HUES64 (cell line): Measurements from ENCODE around the gene LTB4R2.

Experiments
- H3K27ac ChIP-seq: 2 replicates; pipeline ENCODE4 v1.7.0; 2013; ENCODE audit warnings: low read depth, low read length, inconsistent platforms
- H3K27me3 ChIP-seq: 2 replicates; pipeline ENCODE4 v1.6.1; 2013; ENCODE audit warnings: mild to moderate bottlenecking, low read length; ENCODE audit not compliant: insufficient read depth
- H3K36me3 ChIP-seq: 2 replicates; pipeline ENCODE4 v1.6.1; 2013; ENCODE audit warnings: mild to moderate bottlenecking, low read length; ENCODE audit not compliant: insufficient read depth
- H3K4me1 ChIP-seq: 2 replicates; pipeline ENCODE4 v1.6.1; 2013; ENCODE audit warnings: mild to moderate bottlenecking, low read length, moderate library complexity; ENCODE audit not compliant: insufficient read depth
- H3K4me3 ChIP-seq: 2 replicates; pipeline ENCODE4 v1.5.1; 2013; ENCODE audit warnings: mild to moderate bottlenecking, low read length, moderate library complexity
- H3K9ac ChIP-seq: 2 replicates; pipeline ENCODE4 v1.6.1; 2013; ENCODE audit warnings: mild to moderate bottlenecking, low read depth, low read length
- H3K9me3 ChIP-seq: 2 replicates; pipeline ENCODE4 v1.6.1; 2013; ENCODE audit warnings: low read depth, low read length; ENCODE audit not compliant: insufficient read depth
- WGBS: fragments of 150-250, 120-280 bp; methylation state at CpG from one replicate; pipeline ENCODE4 v1.1.7; 2013; ENCODE audit warnings: missing lambda C conversion rate; 5-methylcytosine and 5-hydroxymethylcytosine counted together

Gene LTB4R2

GRCh38 chr14:24268225-24268624, 41.7 kb upstream of the LTB4R2 start:
- Histone ChIP-seq H3K4me1 (no peaks in the 10 kb centered on the region), H3K9me3 (no peaks in the 10 kb centered on the region), H3K27me3 (no peaks in the 10 kb centered on the region), H3K36me3 (peaks cover 11% of the 10 kb centered on the region; the same call in 1 of the 2 replicates), H3K9ac (no peak overlapping the region), H3K27ac (no peak overlapping the region), H3K4me3 (no peak overlapping the region)
- WGBS = 93% methylated on average over 9 of the region's 9 CpGs

- no peak overlapping the region for H3K27ac ChIP-seq
- H3K9ac ChIP-seq = no peak overlapping the region
- H3K4me3 ChIP-seq = no peak overlapping the region
- H3K4me1 ChIP-seq = no peaks in the 10 kb centered on the region
- no peaks in the 10 kb centered on the region for H3K27me3 ChIP-seq
- WGBS = 95% methylated on average over 8 of the region's 8 CpGs
- no peaks in the 10 kb centered on the region for H3K9me3 ChIP-seq
- peaks cover 11% of the 10 kb centered on the region; the same call in 1 of the 2 replicates for H3K36me3 ChIP-seq
These were observed 40.6 kb upstream of the LTB4R2 start for GRCh38 chr14:24269368-24269767.

- Histone ChIP-seq H3K27ac (no peak overlapping the region), H3K36me3 (peaks cover 11% of the 10 kb centered on the region; the same call in 1 of the 2 replicates), H3K9me3 (no peaks in the 10 kb centered on the region), H3K9ac (no peak overlapping the region), H3K4me3 (no peak overlapping the region; the same call in 1 of the 2 replicates), H3K4me1 (no peaks in the 10 kb centered on the region), H3K27me3 (no peaks in the 10 kb centered on the region)
- WGBS = 94% methylated on average over 14 of the region's 14 CpGs
These were observed 39.9 kb upstream of the LTB4R2 start for GRCh38 chr14:24269910-24270536.

DNA sequence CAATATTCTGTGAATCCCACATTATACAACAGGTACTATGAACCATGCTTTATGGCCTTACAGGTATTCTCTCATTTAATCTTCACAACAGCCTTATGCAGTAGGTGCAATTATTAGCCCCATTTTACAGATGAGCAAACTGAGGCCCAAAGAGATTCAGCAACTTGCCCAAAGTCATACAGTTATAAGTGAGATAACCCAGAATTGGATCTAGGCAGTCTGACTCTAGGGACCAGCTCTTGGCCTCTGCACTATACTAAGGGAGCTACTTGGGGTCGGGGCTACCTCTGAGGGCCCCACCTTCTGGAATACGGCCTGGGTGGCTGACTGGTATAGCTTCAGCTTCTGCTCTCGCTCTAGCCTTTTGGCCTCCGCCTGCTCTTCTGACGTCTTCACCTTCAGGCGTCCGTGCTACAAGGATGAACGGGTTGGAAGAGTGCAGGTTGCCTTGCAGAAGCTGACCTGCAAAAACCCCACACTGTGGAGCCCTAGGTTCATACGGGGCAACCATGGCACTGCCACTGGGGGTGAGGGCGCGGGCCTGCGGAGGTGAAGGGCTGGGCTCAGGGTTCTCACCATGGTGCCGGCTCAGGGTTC, 39.3 kb upstream of the LTB4R2 start:
- Histone ChIP-seq H3K36me3 (peaks cover 11% of the 10 kb centered on the region; the same call in 1 of the 2 replicates), H3K4me3 (peak overlapping the region; percentile 77), H3K9me3 (no peaks in the 10 kb centered on the region), H3K27me3 (no peaks in the 10 kb centered on the region), H3K27ac (peak overlapping the region; percentile 94), H3K4me1 (no peaks in the 10 kb centered on the region), H3K9ac (0 out of 2 replicates have a peak overlapping the region, but pooled peaks have one; percentile 94)
- WGBS = 26% methylated on average over 13 of the region's 13 CpGs

- peak within 1 kb of the TSS; percentile 77 for H3K4me3 ChIP-seq
- no peaks in the 10 kb centered on the region for H3K9me3 ChIP-seq
- H3K4me1 ChIP-seq = no peaks in the 10 kb centered on the region
- 1% methylated on average over 61 of the region's 61 CpGs for WGBS
- H3K27ac ChIP-seq = peak within 1 kb of the TSS; percentile 94
- H3K9ac ChIP-seq = peak within 1 kb of the TSS; percentile 94
- H3K36me3 ChIP-seq = peaks cover 11% of the 10 kb centered on the region; the same call in 1 of the 2 replicates
- H3K27me3 ChIP-seq = no peaks in the 10 kb centered on the region
These were observed 38.7 kb upstream of the LTB4R2 start, which contains the start of gene RABGGTA for GRCh38 chr14:24271134-24271833. Gene RABGGTA (minus strand): TSS chr14:24271597. CDS start chr14:24271115, 482 bp downstream.

GRCh38 chr14:24271834-24272263, 38.1 kb upstream of the LTB4R2 start:
- Histone ChIP-seq H3K4me3 (peak overlapping the region; percentile 77), H3K36me3 (peaks cover 6% of the 10 kb centered on the region; the same call in 1 of the 2 replicates), H3K9me3 (no peaks in the 10 kb centered on the region), H3K9ac (peak overlapping the region; percentile 11; the same call in 1 of the 2 replicates), H3K27me3 (no peaks in the 10 kb centered on the region), H3K4me1 (no peaks in the 10 kb centered on the region), H3K27ac (no peak overlapping the region)
- WGBS = 19% methylated on average over 3 of the region's 3 CpGs

GRCh38 chr14:24272467-24272866, 37.5 kb upstream of the LTB4R2 start:
- Histone ChIP-seq H3K9me3 (no peaks in the 10 kb centered on the region), H3K36me3 (0 out of 2 replicates have a peak, but pooled peaks cover 4% of the 10 kb centered on the region), H3K27me3 (no peaks in the 10 kb centered on the region), H3K4me3 (no peak overlapping the region), H3K4me1 (no peaks in the 10 kb centered on the region), H3K27ac (no peak overlapping the region), H3K9ac (no peak overlapping the region)
- 86% methylated on average over 2 of the region's 2 CpGs for WGBS

DNA sequence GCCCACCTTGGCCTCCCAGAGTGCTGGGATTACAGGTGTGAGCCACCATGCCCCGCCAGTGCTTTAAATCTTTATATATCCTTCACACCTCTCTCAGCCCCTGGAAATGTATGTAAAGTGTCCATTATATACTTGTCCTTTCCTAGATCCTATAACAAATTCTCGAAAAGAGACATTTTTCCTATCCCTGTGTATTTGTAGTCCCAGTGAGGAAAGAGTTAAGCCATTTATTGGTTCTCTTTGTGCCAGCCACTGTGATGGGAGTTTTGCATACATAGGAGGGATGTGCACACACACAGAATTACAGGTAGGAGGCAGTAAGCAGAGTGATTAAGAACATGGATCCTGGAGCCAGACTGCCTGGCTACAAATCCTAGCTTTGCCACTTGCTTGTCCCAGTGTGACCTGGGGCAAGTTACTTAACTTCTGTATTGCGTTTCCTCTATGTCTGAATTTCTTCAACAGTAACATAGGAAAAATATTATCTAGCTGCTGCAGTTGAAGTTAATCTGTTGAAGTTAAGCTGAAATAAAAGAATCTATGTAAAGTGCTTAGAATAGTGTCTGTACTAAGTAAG, 36.4 kb upstream of the LTB4R2 start:
- Histone ChIP-seq H3K4me3 (no peak overlapping the region), H3K9ac (no peak overlapping the region), H3K4me1 (no peaks in the 10 kb centered on the region), H3K9me3 (no peaks in the 10 kb centered on the region), H3K27me3 (no peaks in the 10 kb centered on the region), H3K27ac (no peak overlapping the region), H3K36me3 (no peaks in the 10 kb centered on the region)
- WGBS = 83% methylated on average over 2 of the region's 3 CpGs

DNA sequence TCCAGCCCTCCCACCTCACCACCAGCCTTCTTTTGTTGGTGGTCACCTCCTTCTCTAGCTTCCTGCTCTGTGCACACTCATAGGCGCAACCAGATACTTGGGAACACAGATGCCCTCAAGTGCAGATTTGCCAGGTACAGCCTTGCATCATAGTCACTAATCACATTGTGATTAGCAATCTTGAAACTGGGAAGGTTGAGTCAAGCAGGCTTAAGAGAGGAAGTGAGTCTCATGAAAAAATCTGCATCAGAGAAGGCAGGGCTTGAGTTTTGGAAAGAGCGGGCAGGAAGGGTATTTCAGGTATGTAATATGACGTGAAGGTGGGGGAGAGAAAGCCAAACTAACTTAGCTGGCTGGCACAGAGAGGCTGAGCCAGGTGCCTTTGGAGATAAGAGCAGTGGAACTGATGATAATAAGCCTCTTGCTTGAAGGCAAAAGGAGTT, 35.8 kb upstream of the LTB4R2 start:
- H3K9me3 ChIP-seq = no peaks in the 10 kb centered on the region
- 88% methylated on average over 3 of the region's 3 CpGs for WGBS
- H3K4me1 ChIP-seq = no peaks in the 10 kb centered on the region
- H3K36me3 ChIP-seq = no peaks in the 10 kb centered on the region
- no peak overlapping the region for H3K4me3 ChIP-seq
- H3K27ac ChIP-seq = no peak overlapping the region
- no peaks in the 10 kb centered on the region for H3K27me3 ChIP-seq
- H3K9ac ChIP-seq = no peak overlapping the region

GRCh38 chr14:24277071-24277470, 32.9 kb upstream of the LTB4R2 start:
- Histone ChIP-seq H3K9me3 (no peaks in the 10 kb centered on the region), H3K27ac (no peak overlapping the region), H3K36me3 (no peaks in the 10 kb centered on the region), H3K4me1 (no peaks in the 10 kb centered on the region), H3K4me3 (no peak overlapping the region), H3K9ac (no peak overlapping the region), H3K27me3 (no peaks in the 10 kb centered on the region)
- 94% methylated on average over 6 of the region's 6 CpGs for WGBS
